HG03064 (cell line): Measurements from ENCODE around the gene SHC3.
A peak's percentile ranks its signal among the peaks of the same experiment; 100 is the strongest.

ENCODE experiments used
- ATAC-seq: cut with Tn5 transposase; IDR thresholded peaks from one replicate; pipeline ENCODE4 v1.9.1; 2021; ENCODE audit warnings: low read depth; ENCODE audit not compliant: unreplicated experiment

SHC3 gene

GRCh38 chr9:89115426-89115825 is 63.2 kb downstream of the SHC3 start:
- no peak for ATAC-seq

DNA sequence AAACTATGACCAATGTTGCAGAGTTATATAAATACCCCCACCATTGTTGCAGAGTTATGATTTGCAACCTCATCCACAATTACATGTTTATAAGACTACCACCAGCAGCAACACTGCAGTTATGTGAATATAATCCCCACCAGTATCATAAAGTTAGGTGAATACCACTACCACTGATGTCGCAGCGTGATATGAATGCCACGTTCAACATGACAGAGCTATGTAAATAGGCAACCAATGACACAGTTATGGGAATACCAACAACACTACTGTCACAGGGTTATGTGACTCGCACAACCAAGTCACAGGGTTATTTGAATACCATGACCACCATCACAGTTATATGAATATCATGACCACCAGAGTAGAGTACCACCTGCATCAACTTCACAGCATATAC is 63.9 kb downstream of the SHC3 start:
- ATAC-seq, result no peak

DNA sequence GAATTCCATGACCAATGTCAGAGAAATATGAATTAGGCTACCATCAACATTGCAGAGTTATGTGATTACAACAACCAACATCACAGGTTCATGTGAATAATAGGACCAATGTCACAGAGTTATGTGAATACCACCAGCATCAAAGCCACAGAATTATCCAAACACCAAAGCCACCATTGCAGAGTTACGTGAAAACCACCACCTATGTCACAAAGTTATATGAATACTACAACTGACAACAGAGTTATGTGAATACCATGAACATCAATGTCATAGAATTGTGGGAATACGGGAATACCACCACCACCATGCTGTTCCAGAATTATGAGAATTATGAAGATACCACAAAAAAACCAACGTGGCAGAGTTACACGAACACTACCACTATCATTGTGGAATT is 64.8 kb downstream of the SHC3 start:
- no peak for ATAC-seq

GRCh38 chr9:89112243-89112642 is 66.4 kb downstream of the SHC3 start:
- no peak for ATAC-seq

GRCh38 chr9:89109666-89110065 is 69.0 kb downstream of the SHC3 start:
- ATAC-seq, result no peak

DNA sequence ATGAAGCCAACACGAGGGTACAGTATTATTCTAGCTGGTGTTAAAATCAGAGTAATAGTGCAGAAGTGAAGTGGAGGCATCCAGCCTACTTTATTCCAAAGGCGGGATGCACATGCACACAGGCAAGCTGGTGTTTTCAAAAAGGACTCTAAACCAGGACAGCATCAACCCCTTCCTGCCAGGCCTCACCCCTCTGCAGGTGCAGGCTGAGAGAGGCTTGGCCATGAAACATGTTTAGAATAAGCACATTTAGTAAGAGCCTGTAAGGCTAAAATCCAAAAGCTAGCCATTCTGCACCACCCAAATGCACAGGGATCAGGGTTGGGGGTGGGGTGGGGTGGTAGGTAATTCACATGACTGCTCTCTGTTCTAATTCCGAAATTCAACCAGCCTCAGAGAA is 71.2 kb downstream of the SHC3 start:
- no peak for ATAC-seq

DNA sequence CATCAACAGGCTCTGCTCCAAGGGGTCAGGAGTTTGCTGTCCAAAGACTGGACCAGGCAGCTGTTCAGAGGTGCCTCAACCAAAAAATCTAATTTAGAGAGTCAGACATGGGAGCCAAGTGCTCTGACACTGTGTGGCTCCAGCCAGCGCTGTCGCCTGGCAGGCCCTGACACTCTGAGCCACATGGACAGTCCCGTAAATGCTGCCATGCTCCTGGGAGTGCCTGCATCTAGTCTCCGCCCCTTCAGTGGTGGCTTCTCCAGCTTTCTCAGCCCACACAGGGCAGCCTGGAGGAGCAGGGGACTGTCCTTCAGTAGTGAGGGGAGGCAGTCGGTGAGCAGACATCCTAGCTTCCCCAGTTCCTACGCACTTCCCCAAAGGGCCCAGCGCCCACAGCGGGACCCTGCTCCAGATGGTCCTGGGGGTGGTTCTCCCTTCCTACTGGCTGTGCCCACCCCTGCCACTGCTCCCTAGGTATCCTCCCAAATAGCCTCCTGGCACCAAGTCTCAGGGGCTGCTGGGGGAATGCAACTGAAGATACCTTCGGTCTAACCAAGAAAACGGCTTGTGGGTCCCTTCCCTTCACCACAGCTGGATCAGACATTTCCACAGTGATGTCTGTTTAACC is 72.3 kb downstream of the SHC3 start:
- no peak for ATAC-seq

GRCh38 chr9:89104821-89105220 is 73.8 kb downstream of the SHC3 start:
- no peak for ATAC-seq

DNA sequence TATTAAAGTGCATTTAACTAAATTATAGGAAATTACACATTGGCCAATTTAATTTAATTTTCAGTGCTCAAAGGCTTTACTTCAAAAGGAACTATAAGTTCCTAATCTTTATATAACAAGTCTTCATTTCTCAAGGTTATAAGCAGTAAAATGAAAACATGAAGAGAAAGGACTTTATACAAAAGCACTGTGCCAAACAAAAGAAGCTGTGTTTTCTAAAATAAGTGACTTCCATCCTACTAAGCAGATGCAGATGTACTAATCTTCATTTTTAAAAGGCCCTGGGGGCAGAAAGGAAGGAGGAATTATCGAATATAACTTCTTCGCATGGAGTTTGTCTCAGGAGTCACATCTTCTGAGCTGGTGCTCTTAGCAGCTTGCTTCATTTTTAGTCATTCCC is 81.4 kb downstream of the SHC3 start:
- no peak for ATAC-seq

DNA sequence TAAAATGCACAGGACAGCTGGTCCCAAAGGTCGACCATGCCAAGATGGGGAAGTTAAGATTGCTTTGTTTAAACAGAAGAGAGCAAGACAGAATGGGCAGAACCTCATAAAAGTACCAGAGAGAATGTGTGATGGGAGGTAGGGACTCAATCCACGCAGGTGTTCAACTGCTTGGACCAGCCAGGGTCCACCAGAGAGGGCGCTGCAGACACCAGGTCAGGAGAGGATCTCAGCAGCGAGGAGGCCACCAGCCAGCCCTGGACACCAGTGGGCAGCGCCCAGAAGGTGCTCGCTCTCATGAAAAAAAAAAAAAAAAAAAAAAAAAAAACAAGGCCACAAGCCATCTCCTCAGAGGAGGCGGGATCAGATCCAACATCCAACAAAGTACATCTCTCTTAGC is 81.8 kb downstream of the SHC3 start:
- no peak for ATAC-seq

GRCh38 chr9:89095761-89096528 is 82.7 kb downstream of the SHC3 start:
- no peak for ATAC-seq

DNA sequence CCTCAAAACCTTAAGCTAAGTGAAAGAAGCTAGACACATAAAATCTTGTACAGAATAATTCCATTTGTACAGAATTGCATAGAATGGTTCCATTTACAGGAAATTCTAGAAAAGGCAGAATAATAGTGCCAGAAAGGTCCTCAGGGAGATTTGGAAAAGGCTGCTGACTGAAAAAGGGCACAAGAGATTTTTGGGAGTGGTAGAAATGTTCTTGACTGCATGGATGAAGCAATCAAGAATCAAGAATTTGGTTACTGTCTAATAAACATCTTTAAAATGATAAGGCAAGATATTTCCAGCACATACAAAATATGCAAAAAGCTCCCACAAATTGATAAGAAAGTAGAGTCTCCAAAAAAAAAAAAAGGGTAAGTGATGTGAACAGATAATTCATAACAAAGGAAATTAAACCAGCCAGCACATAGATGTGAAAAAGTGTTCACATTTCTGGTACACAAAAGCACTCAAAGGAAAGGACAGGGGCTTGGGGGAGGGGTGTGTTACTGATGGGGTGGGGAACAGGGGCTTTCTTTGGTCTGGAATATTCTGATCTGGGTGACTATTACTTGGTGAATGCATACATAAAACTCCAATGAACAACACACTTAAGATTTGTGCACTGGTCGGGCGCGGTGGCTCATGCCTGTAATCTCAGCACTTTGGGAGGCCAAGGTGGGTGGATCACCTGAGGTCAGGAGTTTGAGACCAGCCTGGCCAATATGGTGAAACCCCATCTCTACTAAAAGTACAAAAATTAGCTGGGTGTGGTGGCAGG is 85.2 kb downstream of the SHC3 start:
- no peak for ATAC-seq

DNA sequence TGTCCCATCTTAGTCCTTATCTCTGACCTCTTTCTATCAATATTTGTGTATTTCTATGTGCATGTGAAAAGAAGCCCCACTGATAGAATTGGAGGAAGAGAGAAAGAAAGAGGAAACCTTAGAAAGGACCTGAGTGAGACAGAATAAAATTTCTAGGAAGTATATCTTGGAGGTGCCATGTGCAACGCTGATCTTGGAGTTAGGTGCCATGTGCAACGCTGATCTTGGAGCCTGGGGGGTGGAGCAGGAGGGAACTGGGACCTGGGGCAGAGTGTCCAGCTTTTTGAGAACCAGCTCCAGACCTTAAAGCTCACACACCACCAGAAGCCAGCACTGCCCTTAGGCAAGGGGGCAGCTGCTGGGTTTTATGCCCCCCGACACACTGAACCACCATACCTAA is 89.4 kb downstream of the SHC3 start:
- ATAC-seq, result no peak

DNA sequence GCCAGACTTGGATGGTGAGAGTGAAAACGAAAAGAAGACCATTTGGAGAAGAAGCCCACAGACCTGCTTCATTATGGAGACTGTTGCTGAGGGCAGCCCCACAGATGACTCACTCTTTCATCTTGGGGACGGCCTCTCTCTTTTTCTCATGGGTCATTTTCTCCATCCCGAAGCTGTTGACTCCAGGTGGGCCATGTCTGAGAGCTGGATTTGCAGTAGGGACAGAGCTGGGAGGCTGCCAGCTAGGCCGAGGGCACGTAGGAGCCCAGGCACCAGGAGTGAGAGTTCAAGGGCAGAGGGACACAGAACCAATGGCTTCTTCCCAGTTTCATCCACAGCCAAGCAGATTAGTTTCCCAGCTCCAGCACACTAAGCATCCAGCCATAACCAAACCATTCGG is 95.0 kb downstream of the SHC3 start:
- no peak for ATAC-seq

DNA sequence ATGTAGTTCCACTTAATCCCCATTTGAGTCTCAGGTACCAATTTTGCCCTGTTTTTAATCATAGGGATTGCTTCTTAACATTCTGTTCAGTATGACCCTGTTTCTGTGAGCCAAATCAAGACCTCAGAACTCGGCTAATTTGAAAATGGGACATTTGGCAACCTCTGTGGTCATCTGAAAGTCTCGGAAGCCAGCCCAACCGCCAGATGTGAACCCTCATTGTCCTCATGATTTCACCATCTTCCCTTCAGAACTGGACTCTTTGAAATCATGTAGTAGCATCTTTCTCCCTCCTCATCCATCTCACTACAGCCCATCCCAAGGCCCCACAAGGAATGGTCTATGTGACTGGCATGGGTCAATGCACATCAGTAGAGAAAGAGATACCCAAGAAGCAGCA is 98.4 kb downstream of the SHC3 start:
- no peak for ATAC-seq

GRCh38 chr9:89079391-89079790 is 99.2 kb downstream of the SHC3 start:
- ATAC-seq, result no peak

DNA sequence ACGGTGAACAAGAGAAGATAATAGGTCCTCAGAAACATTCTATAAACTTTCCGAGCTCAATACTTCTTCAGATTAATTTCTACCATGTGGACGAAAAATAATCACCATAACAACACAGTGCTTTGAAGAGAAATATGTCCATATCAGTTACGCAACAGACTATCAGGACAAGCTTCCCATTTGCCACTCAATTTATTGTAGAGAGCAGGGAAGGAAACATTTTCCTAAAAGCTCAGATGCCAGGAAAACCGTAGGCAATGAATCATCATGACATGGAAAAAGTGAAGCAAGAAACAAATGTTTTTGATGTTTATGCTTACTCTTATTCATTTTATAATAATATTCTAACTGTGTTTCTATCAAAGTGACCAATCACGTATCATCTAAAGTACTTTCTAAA is 99.8 kb downstream of the SHC3 start:
- no peak for ATAC-seq

- no peak for ATAC-seq
Observed at GRCh38 chr9:89078421-89078820, 100.2 kb downstream of the SHC3 start.

DNA sequence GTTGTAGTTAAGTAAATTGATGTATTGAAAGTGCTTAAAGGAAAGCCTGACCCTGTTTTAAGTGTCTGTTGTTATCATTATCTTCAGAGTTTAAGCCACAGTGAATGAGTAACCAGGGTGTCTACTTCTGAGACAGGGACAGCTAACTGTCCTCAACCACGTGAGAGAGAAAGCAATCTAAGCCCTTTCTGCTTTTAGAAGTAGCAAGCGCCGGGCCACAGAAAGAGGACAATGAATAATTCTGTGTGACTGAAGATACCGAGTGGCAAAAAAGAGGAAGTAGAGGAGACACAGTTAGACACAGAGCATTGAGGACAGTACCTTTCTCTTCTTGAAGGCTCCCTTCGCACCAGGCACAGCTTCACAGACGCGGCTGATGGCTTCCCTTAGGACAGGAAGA is 101.1 kb downstream of the SHC3 start:
- ATAC-seq, result peak; percentile 59

DNA sequence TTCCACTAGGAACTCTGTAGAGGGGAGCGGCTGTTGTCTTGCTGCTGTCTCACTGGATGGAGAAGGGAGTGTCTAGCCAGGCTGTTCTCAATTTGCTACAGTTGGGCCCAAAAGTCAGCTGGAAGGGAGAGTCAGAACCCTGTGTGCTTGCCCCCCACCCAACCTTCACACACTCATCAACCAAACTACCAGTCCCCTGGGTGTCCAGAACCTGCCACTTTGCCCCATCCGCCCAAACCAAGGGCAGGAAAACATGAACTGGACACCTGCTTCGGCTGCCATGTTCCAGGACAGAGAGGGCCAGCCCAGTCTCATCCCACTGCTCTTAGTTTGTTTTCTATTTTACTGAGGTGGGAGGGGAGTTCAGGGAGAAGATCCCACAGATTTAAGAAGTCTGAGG is 105.2 kb downstream of the SHC3 start:
- ATAC-seq, result no peak

DNA sequence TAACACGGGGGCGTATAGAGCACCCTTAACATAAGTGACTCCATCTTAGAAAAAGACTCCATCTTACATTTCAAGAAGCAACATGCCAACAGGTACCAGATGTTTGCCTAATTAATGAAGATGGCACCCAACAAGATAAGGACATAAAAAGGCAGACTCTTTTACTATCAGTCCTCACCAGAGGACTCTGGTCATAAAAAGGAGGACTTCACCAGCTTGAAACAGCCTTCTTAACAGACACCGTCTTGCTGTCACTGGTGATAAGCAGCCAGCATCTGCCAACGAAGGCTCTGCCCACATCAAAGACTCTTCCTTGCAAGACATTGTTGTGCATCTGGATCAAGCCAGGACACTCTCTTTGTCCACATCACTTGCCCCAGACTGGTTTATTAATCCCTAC is 107.0 kb downstream of the SHC3 start:
- no peak for ATAC-seq

GRCh38 chr9:89066835-89067234 is 111.8 kb downstream of the SHC3 start:
- no peak for ATAC-seq
